A673 (cell line): ENCODE results near the gene OTOG. TPM values are rescaled to one million over a fixed set of nuclear protein-coding genes. Genes with fewer than 3 reads are reported as not detected.

ENCODE experiments used
- BruUV-seq: library from RNA; stranded (reverse); fragments of 400-500 nt; replicated peaks from 2 replicates; lab custom pipeline; 2021; lab: Mats Ljungman, UMichigan
- CTCF ChIA-PET: fragments of 300-600 bp; sonication (Branson Sonifier 250); formaldehyde crosslinking; loops from one replicate; lab custom pipeline; 2022; ENCODE audit warnings: antibody characterized with exemption; lab: Charles Lee
- POLR2A ChIA-PET: fragments of 300-600 bp; sonication (Branson Sonifier 250); formaldehyde crosslinking; loops from one replicate; lab custom pipeline; 2022; ENCODE audit warnings: antibody characterized with exemption; ENCODE audit not compliant: low non-redundant PET; lab: Charles Lee
- DNase-seq: peaks from one replicate; pipeline ENCODE4 v3.0.0-alpha.2; 2015; ENCODE audit warnings: low spot score
- H3K27ac ChIP-seq: fragments of 200-600 bp; sonication (generic); 2 replicates; pipeline ENCODE4 v1.5.1; 2016; ENCODE audit warnings: mixed run types, low read depth, mild to moderate bottlenecking, mixed read lengths, antibody characterized with exemption, low read length; ENCODE audit not compliant: poor library complexity, severe bottlenecking
- H3K27me3 ChIP-seq: fragments of 200-600 bp; sonication (generic); replicated peaks from 2 replicates; pipeline ENCODE4 v1.6.1; 2017; ENCODE audit warnings: mixed run types, low read depth, mild to moderate bottlenecking, mixed read lengths, antibody characterized with exemption, low read length; ENCODE audit not compliant: insufficient read depth, poor library complexity
- H3K36me3 ChIP-seq: fragments of 200-600 bp; sonication (generic); 2 replicates; pipeline ENCODE4 v1.6.1; 2016; ENCODE audit warnings: mixed run types, mild to moderate bottlenecking, mixed read lengths, antibody characterized with exemption, low read length; ENCODE audit not compliant: insufficient read depth, poor library complexity, severe bottlenecking
- H3K4me1 ChIP-seq: fragments of 200-600 bp; sonication (generic); 2 replicates; pipeline ENCODE4 v1.6.1; 2017; ENCODE audit warnings: mixed run types, mild to moderate bottlenecking, mixed read lengths, antibody characterized with exemption, low read length; ENCODE audit not compliant: insufficient read depth, poor library complexity, severe bottlenecking
- H3K4me3 ChIP-seq: fragments of 200-600 bp; sonication (generic); 2 replicates; pipeline ENCODE4 v1.5.1; 2016; ENCODE audit warnings: low read depth, mixed run types, mild to moderate bottlenecking, mixed read lengths, low read length; ENCODE audit not compliant: poor library complexity, severe bottlenecking
- H3K9me3 ChIP-seq: fragments of 200-600 bp; sonication (generic); 2 replicates; pipeline ENCODE4 v1.6.1; 2016; ENCODE audit warnings: mixed run types, low read depth, mild to moderate bottlenecking, mixed read lengths, antibody characterized with exemption, low read length; ENCODE audit not compliant: poor library complexity, severe bottlenecking
- CTCF ChIP-seq: fragments of 300-800, 200-600 bp; sonication (generic); conservative IDR thresholded peaks from 2 replicates; pipeline ENCODE4 v1.5.1; 2017; ENCODE audit warnings: low read depth, mild to moderate bottlenecking, antibody characterized with exemption, low read length, moderate library complexity, mixed read lengths
- EZH2 ChIP-seq: fragments of 200-600 bp; sonication (generic); IDR thresholded peaks from 2 replicates; pipeline ENCODE4 v1.6.1; 2017; ENCODE audit warnings: borderline replicate concordance, low read depth, mild to moderate bottlenecking, mixed read lengths, antibody characterized with exemption, low read length; ENCODE audit not compliant: poor library complexity, severe bottlenecking
- intact Hi-C: fragments of 100-400 bp; cut with micrococcal nuclease; formaldehyde crosslinking; loops from one replicate; pipeline ENCODE4 v1.10.0; 2022; ENCODE audit not compliant: unreplicated experiment
- total RNA-seq: library from RNA; stranded (reverse); gene quantifications from 2 replicates; pipeline ENCODE4 v1.2.3, GENCODE V29; 2021

OTOG gene
- total RNA-seq, 1 experiment from 2014 or later: not detected

- CTCF ChIA-PET: no interaction called here
- POLR2A ChIA-PET: no interaction called here
Measured at GRCh38 chr11:17640493-17641164, 93.6 kb downstream of the OTOG start.

GRCh38 chr11:17641792-17642350 is 94.8 kb downstream of the OTOG start:
- Histone ChIP-seq H3K4me1 (no peaks in the 10 kb centered on the region), H3K4me3 (no peak overlapping the region), H3K36me3 (no peaks in the 10 kb centered on the region), H3K27me3 (no peaks in the 10 kb centered on the region), H3K27ac (no peak overlapping the region), H3K9me3 (no peaks in the 10 kb centered on the region)
- intact Hi-C loops: no loop called here
- no TSS peak for BruUV-seq
- DNase-seq: no peak
- ChIA-PET POLR2A (no interaction called here), CTCF (no interaction called here)
- TF ChIP-seq CTCF (no peak), EZH2 (no peak)

More at GRCh38 chr11:17640493-17641164, 93.6 kb downstream of the OTOG start:
- Histone ChIP-seq H3K4me3 (no peak overlapping the region), H3K27ac (no peak overlapping the region), H3K36me3 (no peaks in the 10 kb centered on the region), H3K27me3 (no peaks in the 10 kb centered on the region), H3K4me1 (no peaks in the 10 kb centered on the region), H3K9me3 (no peaks in the 10 kb centered on the region)
- DNase-seq: no peak
- no TSS peak for BruUV-seq
- TF ChIP-seq CTCF (no peak), EZH2 (no peak)
- intact Hi-C loops: no loop called here

GRCh38 chr11:17642370-17642769 is 95.3 kb downstream of the OTOG start:
- BruUV-seq: no TSS peak
- CTCF ChIA-PET: no interaction called here
- Histone ChIP-seq H3K36me3 (no peaks in the 10 kb centered on the region), H3K4me3 (no peak overlapping the region), H3K9me3 (no peaks in the 10 kb centered on the region), H3K27me3 (no peaks in the 10 kb centered on the region), H3K27ac (no peak overlapping the region), H3K4me1 (no peaks in the 10 kb centered on the region)
- POLR2A ChIA-PET: no interaction called here
- intact Hi-C loops: no loop called here
- TF ChIP-seq CTCF: no peak
- TF ChIP-seq EZH2: no peak
- DNase-seq: no peak
